Measurements from ENCODE around the gene SPACDR. TPM values are rescaled to one million over a fixed set of nuclear protein-coding genes. Genes with fewer than 3 reads are reported as not detected.

The SPACDR gene
- total RNA-seq, 4 donors from 2014 or later, result 1.5 to 2.1 (median 1.8) TPM; not detected in 1

GRCh38 chr7:100406767-100407166 lies 57.3 kb downstream of the SPACDR start:
- Histone ChIP-seq H3K4me3 (no peak overlapping the region), H3K27me3 (no peaks in the 10 kb centered on the region), H3K36me3 (peaks cover 0 to 45% (median 0%) of the 10 kb centered on the region in 3 donors), H3K9me3 (no peaks in the 10 kb centered on the region), H3K4me1 (no peaks in the 10 kb centered on the region), H3K27ac (no peak overlapping the region)
- TF ChIP-seq POLR2A (IDR thresholded peaks at IDR 0.05) (no peak), EP300 (IDR thresholded peaks at IDR 0.05) (no peak), CTCF (IDR thresholded peaks at IDR 0.05) (no peak)
- WGBS, 2 donors, result 65 to 70% methylated on average over 6 of the region's 6 CpGs
- no peak for DNase-seq (ENCODE audit: low spot score in 2 of 2)

Other genes with a start within 250 kb of the SPACDR start
- gene PVRIG, start 244.3 kb downstream of the SPACDR start, total RNA-seq, result under 1 TPM in 1 of 4 donors, not detected in 3; 0.78 TPM
- gene SPDYE3, start 156.6 kb downstream of the SPACDR start, total RNA-seq, result not detected
- 100 to 1,000 TPM; 107 to 152 (median 132) TPM for gene PILRB, start 106.1 kb downstream of the SPACDR start, total RNA-seq
- gene PILRA, start 90.8 kb downstream of the SPACDR start, total RNA-seq, result 10 to 100 TPM; 10.9 to 27.3 (median 15.8) TPM
- 1 to 10 TPM; 3.6 to 7.3 (median 4.9) TPM for gene ZCWPW1, start 35.6 kb downstream of the SPACDR start, total RNA-seq
- gene MEPCE, start 34.4 kb downstream of the SPACDR start, total RNA-seq, result 10 to 100 TPM; 39.5 to 50.2 (median 46.6) TPM
- 10 to 100 TPM; 44.3 to 85.8 (median 53.3) TPM for gene PPP1R35, start 27.8 kb downstream of the SPACDR start, total RNA-seq
- 100 to 1,000 TPM; 154 to 224 (median 188) TPM for gene TSC22D4, start 15.0 kb upstream of the SPACDR start, total RNA-seq
- 10 to 100 TPM in 3 of 4 donors, 1 to 10 TPM in 1; 8.8 to 21.3 (median 11.4) TPM for gene NYAP1, start 19.7 kb upstream of the SPACDR start, total RNA-seq
- 10 to 100 TPM; 17.1 to 54.6 (median 35.0) TPM for gene AGFG2, start 74.9 kb upstream of the SPACDR start, total RNA-seq
- 1 to 10 TPM; 2.4 to 8.4 (median 4.6) TPM for gene SAP25, start 109.6 kb upstream of the SPACDR start, total RNA-seq
- gene LRCH4, start 121.9 kb upstream of the SPACDR start, total RNA-seq, result 100 to 1,000 TPM; 135 to 174 (median 170) TPM
- 1 to 10 TPM in 1 of 4 donors, under 1 TPM in 2, not detected in 1; 0.30 to 2.2 (median 0.84) TPM for gene FBXO24, start 122.1 kb upstream of the SPACDR start, total RNA-seq
- gene PCOLCE, start 138.1 kb upstream of the SPACDR start, total RNA-seq, result 100 to 1,000 TPM in 3 of 4 donors, 10 to 100 TPM in 1; 55.9 to 155 (median 125) TPM
- 10 to 100 TPM in 3 of 4 donors, 1 to 10 TPM in 1; 9.4 to 31.2 (median 24.3) TPM for gene MOSPD3, start 148.3 kb upstream of the SPACDR start, total RNA-seq
- 1 to 10 TPM in 1 of 4 donors, not detected in 3; 2.1 TPM for gene TFR2, start 177.3 kb upstream of the SPACDR start, total RNA-seq
- gene ACTL6B, start 192.2 kb upstream of the SPACDR start, total RNA-seq, result not detected
- 100 to 1,000 TPM; 185 to 290 (median 248) TPM for gene GNB2, start 209.5 kb upstream of the SPACDR start, total RNA-seq
- gene GIGYF1, start 230.0 kb upstream of the SPACDR start, total RNA-seq, result 10 to 100 TPM; 50.9 to 98.1 (median 64.7) TPM
- 10 to 100 TPM; 23.1 to 50.7 (median 35.6) TPM for gene POP7, start 241.9 kb upstream of the SPACDR start, total RNA-seq

Measured in tibial nerve (tissue), 4 donors.